ENCODE data around the gene NKX6-2.

NKX6-2 gene

GRCh38 chr10:132758865-132759264, 27.1 kb downstream of the NKX6-2 start:
- no peak for TF ChIP-seq CTCF (conservative IDR thresholded peaks at IDR 0.05; ENCODE audit: low read depth, low read length)
- Histone ChIP-seq H3K4me3 (IDR thresholded peaks at IDR 0.05; ENCODE audit: insufficient read depth, low read depth, low read length) (no peak overlapping the region), H4K20me1 (ENCODE audit: insufficient read depth) (no peaks in the 10 kb centered on the region), H3K36me3 (ENCODE audit: insufficient read depth) (no peaks in the 10 kb centered on the region), H3K27ac (no peak overlapping the region), H3K79me2 (ENCODE audit: insufficient read depth, low read depth) (no peaks in the 10 kb centered on the region), H3K4me2 (no peak overlapping the region), H3K4me1 (ENCODE audit: low read depth, poor library complexity, severe bottlenecking) (no peaks in the 10 kb centered on the region), H3K9ac (no peak overlapping the region), H2AFZ (ENCODE audit: low read depth) (no peak overlapping the region), H3K27me3 (ENCODE audit: insufficient read depth, low read depth) (no peaks in the 10 kb centered on the region)

GRCh38 chr10:132757171-132757570, 28.8 kb downstream of the NKX6-2 start:
- H3K27ac ChIP-seq, result no peak overlapping the region
- no peaks in the 10 kb centered on the region for H3K4me1 ChIP-seq (ENCODE audit: low read depth, poor library complexity, severe bottlenecking)
- no peak for TF ChIP-seq CTCF (conservative IDR thresholded peaks at IDR 0.05; ENCODE audit: low read depth, low read length)
- H3K4me3 ChIP-seq (IDR thresholded peaks at IDR 0.05; ENCODE audit: insufficient read depth, low read depth, low read length), result no peak overlapping the region
- H3K79me2 ChIP-seq (ENCODE audit: insufficient read depth, low read depth), result no peaks in the 10 kb centered on the region
- no peaks in the 10 kb centered on the region for H4K20me1 ChIP-seq (ENCODE audit: insufficient read depth)
- no peak overlapping the region for H3K9ac ChIP-seq
- H3K4me2 ChIP-seq, result no peak overlapping the region
- H2AFZ ChIP-seq (ENCODE audit: low read depth), result no peak overlapping the region
- H3K27me3 ChIP-seq (ENCODE audit: insufficient read depth, low read depth), result no peaks in the 10 kb centered on the region
- H3K36me3 ChIP-seq (ENCODE audit: insufficient read depth), result no peaks in the 10 kb centered on the region

- H3K4me1 ChIP-seq (ENCODE audit: low read depth, poor library complexity, severe bottlenecking), result no peaks in the 10 kb centered on the region
- H3K4me3 ChIP-seq (IDR thresholded peaks at IDR 0.05; ENCODE audit: insufficient read depth, low read depth, low read length), result no peak overlapping the region
- H3K4me2 ChIP-seq, result no peak overlapping the region
- H3K36me3 ChIP-seq (ENCODE audit: insufficient read depth), result no peaks in the 10 kb centered on the region
- H3K9ac ChIP-seq, result no peak overlapping the region
- no peak for TF ChIP-seq CTCF (conservative IDR thresholded peaks at IDR 0.05; ENCODE audit: low read depth, low read length)
- H3K27ac ChIP-seq, result no peak overlapping the region
- H4K20me1 ChIP-seq (ENCODE audit: insufficient read depth), result no peaks in the 10 kb centered on the region
- no peaks in the 10 kb centered on the region for H3K79me2 ChIP-seq (ENCODE audit: insufficient read depth, low read depth)
- H3K27me3 ChIP-seq (ENCODE audit: insufficient read depth, low read depth), result no peaks in the 10 kb centered on the region
- no peak overlapping the region for H2AFZ ChIP-seq (ENCODE audit: low read depth)
Measured at GRCh38 chr10:132756591-132756990, 29.4 kb downstream of the NKX6-2 start.

GRCh38 chr10:132755166-132755711, 30.7 kb downstream of the NKX6-2 start:
- Histone ChIP-seq H3K27ac (no peak overlapping the region), H3K79me2 (ENCODE audit: insufficient read depth, low read depth) (no peaks in the 10 kb centered on the region), H3K27me3 (ENCODE audit: insufficient read depth, low read depth) (no peaks in the 10 kb centered on the region), H2AFZ (ENCODE audit: low read depth) (no peak overlapping the region), H3K4me2 (no peak overlapping the region), H3K36me3 (ENCODE audit: insufficient read depth) (no peaks in the 10 kb centered on the region), H4K20me1 (ENCODE audit: insufficient read depth) (no peaks in the 10 kb centered on the region), H3K4me1 (ENCODE audit: low read depth, poor library complexity, severe bottlenecking) (no peaks in the 10 kb centered on the region), H3K4me3 (IDR thresholded peaks at IDR 0.05; ENCODE audit: insufficient read depth, low read depth, low read length) (no peak overlapping the region), H3K9ac (no peak overlapping the region)
- no peak for TF ChIP-seq CTCF (conservative IDR thresholded peaks at IDR 0.05; ENCODE audit: low read depth, low read length)
